Myocyte (in vitro differentiated cells): ENCODE results near the gene SPATA21. TPM values are rescaled to one million over a fixed set of nuclear protein-coding genes. Genes with fewer than 3 reads are reported as not detected.

Experiments used
- DNase-seq: peaks from one replicate; pipeline ENCODE4 v3.0.0-alpha.2; 2012; ENCODE audit warnings: low read depth
- total RNA-seq: library from RNA; depleted of rRNA; stranded (reverse); fragments of >200 nt; gene quantifications from 2 replicates; pipeline ENCODE4 v1.2.3, GENCODE V29; 2014

SPATA21 gene
- total RNA-seq, 1 donor from 2014 or later: not detected

GRCh38 chr1:16451841-16452528 lies 14.8 kb upstream of the SPATA21 start:
- peak; percentile 40 for DNase-seq

GRCh38 chr1:16450863-16451481 lies 13.7 kb upstream of the SPATA21 start:
- no peak for DNase-seq

- no peak for DNase-seq
Measured at GRCh38 chr1:16449666-16450065, 12.4 kb upstream of the SPATA21 start.

- no peak for DNase-seq
Measured at GRCh38 chr1:16449065-16449464, 11.8 kb upstream of the SPATA21 start.

- no peak for DNase-seq
Measured at GRCh38 chr1:16447641-16448040, 10.4 kb upstream of the SPATA21 start.

- DNase-seq: no peak
Measured at GRCh38 chr1:16446116-16446515, 8.9 kb upstream of the SPATA21 start.

- no peak for DNase-seq
Measured at GRCh38 chr1:16445052-16445451, 7.8 kb upstream of the SPATA21 start.

- DNase-seq: no peak
Measured at GRCh38 chr1:16443975-16444770, 6.9 kb upstream of the SPATA21 start.

GRCh38 chr1:16442941-16443340 lies 5.7 kb upstream of the SPATA21 start:
- no peak for DNase-seq

- no peak for DNase-seq
Measured at GRCh38 chr1:16442265-16442664, 5.0 kb upstream of the SPATA21 start.

- DNase-seq: no peak
Measured at GRCh38 chr1:16441282-16441665, 4.0 kb upstream of the SPATA21 start.

- peak; percentile 93 for DNase-seq
Measured at GRCh38 chr1:16440470-16441281, 3.5 kb upstream of the SPATA21 start, which contains the start of gene NECAP2. TSS of gene NECAP2 (plus strand) at chr1:16440724. CDS start at chr1:16440762, 38 bp downstream.

GRCh38 chr1:16440131-16440469 lies 2.9 kb upstream of the SPATA21 start:
- no peak for DNase-seq

- no peak for DNase-seq
Measured at GRCh38 chr1:16438924-16439323, 1.7 kb upstream of the SPATA21 start.

- DNase-seq: no peak
Measured at GRCh38 chr1:16438516-16438915, 1.3 kb upstream of the SPATA21 start.

- no peak for DNase-seq
Measured at GRCh38 chr1:16434501-16434900, 2.7 kb downstream of the SPATA21 start.

- DNase-seq: no peak
Measured at GRCh38 chr1:16434007-16434406, 3.2 kb downstream of the SPATA21 start.

- no peak for DNase-seq
Measured at GRCh38 chr1:16433030-16433429, 4.2 kb downstream of the SPATA21 start.

- DNase-seq: no peak
Measured at GRCh38 chr1:16430606-16431005, 6.6 kb downstream of the SPATA21 start.

- DNase-seq: no peak
Measured at GRCh38 chr1:16425125-16426025, 11.8 kb downstream of the SPATA21 start.
